HG03175 (cell line): Measurements from ENCODE around the gene CRB1.
"Not testable (repeated sequence)": the region's sequence is repeated elsewhere in the genome, so short reads cannot be mapped to it uniquely, and the experiment has no call there.

Experiments
- ATAC-seq: cut with Tn5 transposase; IDR thresholded peaks from one replicate; pipeline ENCODE4 v1.9.1; 2021; ENCODE audit warnings: mild to moderate bottlenecking, moderate library complexity; ENCODE audit not compliant: unreplicated experiment

The CRB1 gene

GRCh38 chr1:197451381-197451780 lies 183.3 kb downstream of the CRB1 start:
- no peak for ATAC-seq

GRCh38 chr1:197453376-197454058 lies 185.5 kb downstream of the CRB1 start:
- no peak for ATAC-seq

GRCh38 chr1:197462539-197462938 lies 194.5 kb downstream of the CRB1 start:
- ATAC-seq, result no peak

- no peak for ATAC-seq
Measured at GRCh38 chr1:197463142-197463541, 195.1 kb downstream of the CRB1 start.

- ATAC-seq, result no peak
Measured at GRCh38 chr1:197464044-197464443, 196.0 kb downstream of the CRB1 start.

GRCh38 chr1:197465528-197466327 lies 197.7 kb downstream of the CRB1 start:
- no peak for ATAC-seq

- ATAC-seq, result no peak
Measured at GRCh38 chr1:197466813-197467212, 198.8 kb downstream of the CRB1 start.

GRCh38 chr1:197467881-197468280 lies 199.8 kb downstream of the CRB1 start:
- no peak for ATAC-seq

- ATAC-seq, result no peak
Measured at GRCh38 chr1:197468543-197469175, 200.6 kb downstream of the CRB1 start.

- no peak for ATAC-seq
Measured at GRCh38 chr1:197469620-197470210, 201.7 kb downstream of the CRB1 start.

GRCh38 chr1:197470330-197470729 lies 202.3 kb downstream of the CRB1 start:
- ATAC-seq, result no peak

- no peak for ATAC-seq
Measured at GRCh38 chr1:197471248-197471985, 203.4 kb downstream of the CRB1 start.

GRCh38 chr1:197472141-197472540 lies 204.1 kb downstream of the CRB1 start:
- no peak for ATAC-seq

- no peak for ATAC-seq
Measured at GRCh38 chr1:197480446-197480845, 212.4 kb downstream of the CRB1 start.

- ATAC-seq, result no peak
Measured at GRCh38 chr1:197481101-197481500, 213.0 kb downstream of the CRB1 start.

GRCh38 chr1:197485790-197486189 lies 217.7 kb downstream of the CRB1 start:
- ATAC-seq, result no peak

- ATAC-seq, result no peak
Measured at GRCh38 chr1:197486946-197487345, 218.9 kb downstream of the CRB1 start.

GRCh38 chr1:197491505-197491904 lies 223.5 kb downstream of the CRB1 start:
- ATAC-seq, result not testable (repeated sequence)

GRCh38 chr1:197496722-197497121 lies 228.7 kb downstream of the CRB1 start:
- ATAC-seq, result no peak

- no peak for ATAC-seq
Measured at GRCh38 chr1:197510691-197511378, 242.8 kb downstream of the CRB1 start.
